Activated CD4-positive, alpha-beta T cell treated with anti-CD3 and anti-CD28 coated beads, Interleukin-2, amount 50 U/mL, for 16 hours (primary cell): ENCODE results near the gene PDE8A.

Experiments
- DNase-seq: peaks from one replicate; pipeline ENCODE4 v3.0.0-alpha.2; 2020

PDE8A gene

GRCh38 chr15:85041230-85041629 is 59.6 kb downstream of the PDE8A start:
- no peak for DNase-seq

GRCh38 chr15:85044251-85044853 is 62.7 kb downstream of the PDE8A start:
- peak; percentile 29 for DNase-seq

GRCh38 chr15:85044894-85045293 is 63.2 kb downstream of the PDE8A start:
- no peak for DNase-seq

- no peak for DNase-seq
Measured at GRCh38 chr15:85045615-85046014, 64.0 kb downstream of the PDE8A start.

- DNase-seq = no peak
Measured at GRCh38 chr15:85047271-85047948, 65.8 kb downstream of the PDE8A start.

- no peak for DNase-seq
Measured at GRCh38 chr15:85048430-85048829, 66.8 kb downstream of the PDE8A start.

GRCh38 chr15:85049805-85050204 is 68.1 kb downstream of the PDE8A start:
- DNase-seq = no peak

- DNase-seq = no peak
Measured at GRCh38 chr15:85059734-85060133, 78.1 kb downstream of the PDE8A start.

- no peak for DNase-seq
Measured at GRCh38 chr15:85062560-85062959, 80.9 kb downstream of the PDE8A start.

- no peak for DNase-seq
Measured at GRCh38 chr15:85063088-85063487, 81.4 kb downstream of the PDE8A start.

GRCh38 chr15:85063522-85064079 is 81.9 kb downstream of the PDE8A start:
- DNase-seq = peak; percentile 37

GRCh38 chr15:85064710-85065109 is 83.1 kb downstream of the PDE8A start:
- no peak for DNase-seq

- DNase-seq = no peak
Measured at GRCh38 chr15:85071061-85071460, 89.4 kb downstream of the PDE8A start.

GRCh38 chr15:85071504-85071903 is 89.8 kb downstream of the PDE8A start:
- no peak for DNase-seq

- no peak for DNase-seq
Measured at GRCh38 chr15:85072917-85073316, 91.3 kb downstream of the PDE8A start.

GRCh38 chr15:85073556-85074194 is 92.0 kb downstream of the PDE8A start:
- peak; percentile 81 for DNase-seq

GRCh38 chr15:85086855-85087254 is 105.2 kb downstream of the PDE8A start:
- DNase-seq = no peak

- DNase-seq = no peak
Measured at GRCh38 chr15:85088300-85088699, 106.6 kb downstream of the PDE8A start.

- DNase-seq = no peak
Measured at GRCh38 chr15:85089929-85090597, 108.4 kb downstream of the PDE8A start.

- DNase-seq = no peak
Measured at GRCh38 chr15:85091990-85092389, 110.3 kb downstream of the PDE8A start.

GRCh38 chr15:85094685-85095084 is 113.0 kb downstream of the PDE8A start:
- DNase-seq = no peak

GRCh38 chr15:85095566-85095965 is 113.9 kb downstream of the PDE8A start:
- no peak for DNase-seq

- DNase-seq = no peak
Measured at GRCh38 chr15:85097250-85097649, 115.6 kb downstream of the PDE8A start.

GRCh38 chr15:85097725-85098124 is 116.1 kb downstream of the PDE8A start:
- no peak for DNase-seq
